ENCODE data around the gene MS4A18. TPM values are rescaled to one million over a fixed set of nuclear protein-coding genes. Genes with fewer than 3 reads are reported as not detected.
"Not testable (repeated sequence)": the region's sequence is repeated elsewhere in the genome, so short reads cannot be mapped to it uniquely, and the experiment has no call there.

Gene MS4A18
- total RNA-seq: not detected

DNA sequence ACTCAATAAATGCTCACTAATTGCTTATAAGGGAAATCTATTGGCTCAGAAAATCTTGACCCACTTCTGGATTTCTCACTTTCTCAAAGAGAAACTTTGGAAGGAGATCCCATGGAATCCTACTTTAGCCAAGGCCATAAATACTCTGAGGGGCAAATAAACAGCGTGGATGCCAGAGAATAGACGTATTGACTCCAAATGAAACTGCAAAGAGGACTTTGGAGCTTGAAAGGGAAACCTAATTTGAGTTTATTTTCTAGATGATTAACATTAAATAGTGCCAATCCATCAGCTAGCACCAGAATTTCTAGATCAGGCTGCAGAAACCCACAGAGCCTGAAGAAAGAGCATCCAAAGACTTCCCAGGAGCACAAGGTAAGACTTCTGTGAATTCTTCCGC, at the start of gene MS4A18:
Gene MS4A18 (plus strand): TSS at position 301 of the 400 bp plus-strand sequence.
- H3K36me3 Mint-ChIP-seq (ENCODE audit: low read depth): no peaks in the 10 kb centered on the region

GRCh38 chr11:60678231-60678630, 46.3 kb upstream of the MS4A18 start:
- H3K36me3 Mint-ChIP-seq (ENCODE audit: low read depth); H3K4me1 Mint-ChIP-seq (ENCODE audit: low read depth); ATAC-seq; H3K4me3 Mint-ChIP-seq; POLR2A ChIA-PET; CTCF ChIA-PET; H3K27me3 Mint-ChIP-seq (ENCODE audit: low read depth); H3K27ac Mint-ChIP-seq; DNase-seq: not testable (repeated sequence)
- H3K9me3 Mint-ChIP-seq (ENCODE audit: insufficient read depth): peaks cover 22% of the 10 kb centered on the region

More for the DNA sequence above, at the start of gene MS4A18:
- Mint-ChIP-seq H3K4me1 (ENCODE audit: low read depth) (no peaks in the 10 kb centered on the region), H3K27me3 (ENCODE audit: low read depth) (peaks cover 8% of the 10 kb centered on the region), H3K27ac (no peak within 1 kb of the TSS), H3K4me3 (no peak within 1 kb of the TSS), H3K9me3 (ENCODE audit: insufficient read depth) (no peaks in the 10 kb centered on the region)
- ATAC-seq (no peak), DNase-seq (no peak)
- CTCF ChIA-PET: no interaction called here
- POLR2A ChIA-PET: no interaction called here

- Mint-ChIP-seq H3K9me3 (ENCODE audit: insufficient read depth) (peaks cover 22% of the 10 kb centered on the region), H3K36me3 (ENCODE audit: low read depth) (peaks cover 2% of the 10 kb centered on the region), H3K4me1 (ENCODE audit: low read depth) (no peaks in the 10 kb centered on the region), H3K27ac (no peak overlapping the region), H3K27me3 (ENCODE audit: low read depth) (peaks cover 5% of the 10 kb centered on the region), H3K4me3 (no peak overlapping the region)
- DNase-seq (no peak), ATAC-seq (no peak)
- ChIA-PET CTCF (no interaction called here), POLR2A (no interaction called here)
These were observed 44.6 kb upstream of the MS4A18 start for GRCh38 chr11:60679879-60680278.

DNA sequence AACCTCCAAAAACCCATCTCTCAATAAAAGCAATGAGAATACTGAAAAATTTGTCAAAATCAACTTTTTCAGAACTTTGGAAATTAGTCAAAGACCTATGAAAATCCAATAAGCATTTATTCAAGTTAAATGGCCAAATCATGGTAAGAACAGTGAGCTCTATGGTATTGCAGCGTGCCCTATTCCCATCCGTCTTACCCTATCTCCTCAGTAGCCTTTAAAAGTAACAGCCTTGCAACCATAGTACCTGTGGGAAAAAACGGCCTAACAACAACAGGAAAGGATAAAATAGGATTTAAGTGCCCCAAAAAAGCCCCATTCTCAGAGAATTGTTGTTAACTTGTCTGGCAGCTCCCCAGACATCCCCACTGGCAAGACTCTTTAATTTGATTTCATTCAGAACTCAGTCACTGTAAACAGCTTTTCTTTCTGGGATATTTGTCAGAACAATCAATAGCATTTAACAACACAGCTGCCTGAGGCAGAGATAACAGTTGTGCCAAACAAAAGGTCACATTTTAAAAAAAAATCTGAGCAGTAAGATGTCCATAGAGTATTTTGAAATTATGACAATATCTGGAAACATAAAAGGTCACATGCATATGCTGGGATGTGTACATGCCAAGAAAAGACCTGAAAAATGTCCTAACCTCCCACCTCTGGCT, 43.9 kb upstream of the MS4A18 start:
- ChIA-PET POLR2A (no interaction called here), CTCF (no interaction called here)
- Mint-ChIP-seq H3K9me3 (ENCODE audit: insufficient read depth) (peaks cover 20% of the 10 kb centered on the region), H3K27ac (no peak overlapping the region), H3K4me3 (no peak overlapping the region), H3K4me1 (ENCODE audit: low read depth) (no peaks in the 10 kb centered on the region), H3K36me3 (ENCODE audit: low read depth) (peaks cover 2% of the 10 kb centered on the region), H3K27me3 (ENCODE audit: low read depth) (peaks cover 5% of the 10 kb centered on the region)
- ATAC-seq (no peak), DNase-seq (no peak)

DNA sequence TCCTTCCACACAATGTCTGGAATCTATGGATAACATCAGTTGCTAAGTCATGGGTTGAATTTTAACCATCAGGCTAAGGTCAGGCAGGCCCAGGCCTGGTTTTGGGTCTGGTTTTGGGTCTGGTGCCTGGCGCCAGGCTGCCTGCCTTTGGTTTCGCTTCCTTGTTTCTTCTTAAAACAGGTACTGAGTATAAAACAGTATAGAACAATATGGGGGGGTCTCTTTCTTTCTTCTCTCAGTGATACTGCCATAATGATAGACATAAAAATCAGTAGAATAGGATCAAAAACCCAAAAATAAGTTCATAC, 40.0 kb upstream of the MS4A18 start:
- CTCF ChIA-PET; H3K4me1 Mint-ChIP-seq (ENCODE audit: low read depth): not testable (repeated sequence)

GRCh38 chr11:60691661-60692060, 32.9 kb upstream of the MS4A18 start:
- Mint-ChIP-seq H3K4me1 (ENCODE audit: low read depth) (no peaks in the 10 kb centered on the region), H3K4me3 (no peak overlapping the region), H3K9me3 (ENCODE audit: insufficient read depth) (no peaks in the 10 kb centered on the region), H3K36me3 (ENCODE audit: low read depth) (no peaks in the 10 kb centered on the region), H3K27me3 (ENCODE audit: low read depth) (peaks cover 14% of the 10 kb centered on the region), H3K27ac (no peak overlapping the region)
- CTCF ChIA-PET: no interaction called here
- POLR2A ChIA-PET: no interaction called here
- DNase-seq (no peak), ATAC-seq (no peak)

More for the DNA sequence above, 40.0 kb upstream of the MS4A18 start:
- H3K9me3 Mint-ChIP-seq (ENCODE audit: insufficient read depth); DNase-seq; POLR2A ChIA-PET; H3K4me3 Mint-ChIP-seq; H3K27ac Mint-ChIP-seq; ATAC-seq; H3K36me3 Mint-ChIP-seq (ENCODE audit: low read depth): not testable (repeated sequence)
- peaks cover 10% of the 10 kb centered on the region for H3K27me3 Mint-ChIP-seq (ENCODE audit: low read depth)

GRCh38 chr11:60699284-60699691, 25.2 kb upstream of the MS4A18 start, which contains the start of gene MS4A8:
Gene MS4A8 (plus strand): TSS chr11:60699612. CDS start chr11:60700861, 1,249 bp downstream.
- H3K4me1 Mint-ChIP-seq (ENCODE audit: low read depth): no peaks in the 10 kb centered on the region
- no peak for DNase-seq
- ChIA-PET POLR2A (no interaction called here), CTCF (no interaction called here)
- H3K36me3 Mint-ChIP-seq (ENCODE audit: low read depth): no peaks in the 10 kb centered on the region
- no peak within 1 kb of the TSS for H3K27ac Mint-ChIP-seq
- no peak within 1 kb of the TSS for H3K4me3 Mint-ChIP-seq
- peaks cover 17% of the 10 kb centered on the region for H3K27me3 Mint-ChIP-seq (ENCODE audit: low read depth)
- ATAC-seq: no peak
- H3K9me3 Mint-ChIP-seq (ENCODE audit: insufficient read depth): no peaks in the 10 kb centered on the region

GRCh38 chr11:60699936-60700335, 24.6 kb upstream of the MS4A18 start:
- ChIA-PET CTCF (no interaction called here), POLR2A (no interaction called here)
- no peaks in the 10 kb centered on the region for H3K9me3 Mint-ChIP-seq (ENCODE audit: insufficient read depth)

DNA sequence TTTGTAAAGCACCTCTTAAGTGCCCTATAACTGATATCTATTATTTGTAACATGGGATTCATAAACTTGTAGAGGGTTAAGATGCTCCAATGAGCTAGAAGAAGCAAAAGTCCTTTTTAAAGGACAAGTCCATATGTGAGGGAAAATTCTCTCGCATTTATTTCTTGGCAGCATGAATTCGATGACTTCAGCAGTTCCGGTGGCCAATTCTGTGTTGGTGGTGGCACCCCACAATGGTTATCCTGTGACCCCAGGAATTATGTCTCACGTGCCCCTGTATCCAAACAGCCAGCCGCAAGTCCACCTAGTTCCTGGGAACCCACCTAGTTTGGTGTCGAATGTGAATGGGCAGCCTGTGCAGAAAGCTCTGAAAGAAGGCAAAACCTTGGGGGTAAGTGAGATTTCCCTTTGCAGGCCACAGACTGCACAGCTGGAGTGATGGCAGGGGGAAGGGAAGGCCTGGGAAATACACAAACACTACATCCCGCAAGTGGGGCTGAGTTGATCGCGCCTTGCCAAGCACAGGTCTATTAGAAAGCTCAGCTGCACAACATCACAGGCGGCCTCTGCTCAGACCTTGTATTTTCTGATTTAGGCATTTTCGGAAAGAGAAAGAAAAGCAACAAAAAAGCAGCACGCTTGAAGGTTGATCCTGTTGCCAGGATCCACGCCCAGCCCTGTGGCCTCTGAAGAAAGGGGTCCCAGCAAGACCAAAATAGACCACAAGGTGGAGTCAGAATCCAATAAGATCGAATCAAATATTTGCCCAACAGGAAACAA, 23.6 kb upstream of the MS4A18 start:
- Mint-ChIP-seq H3K4me3 (no peak overlapping the region), H3K36me3 (ENCODE audit: low read depth) (no peaks in the 10 kb centered on the region), H3K9me3 (ENCODE audit: insufficient read depth) (no peaks in the 10 kb centered on the region), H3K4me1 (ENCODE audit: low read depth) (no peaks in the 10 kb centered on the region), H3K27me3 (ENCODE audit: low read depth) (peaks cover 9% of the 10 kb centered on the region), H3K27ac (no peak overlapping the region)
- CTCF ChIA-PET: no interaction called here
- ATAC-seq (no peak), DNase-seq (no peak)
- POLR2A ChIA-PET: no interaction called here

More at GRCh38 chr11:60699936-60700335, 24.6 kb upstream of the MS4A18 start:
- H3K27ac Mint-ChIP-seq: no peak overlapping the region
- no peak overlapping the region for H3K4me3 Mint-ChIP-seq
- H3K27me3 Mint-ChIP-seq (ENCODE audit: low read depth): peaks cover 17% of the 10 kb centered on the region
- H3K36me3 Mint-ChIP-seq (ENCODE audit: low read depth): no peaks in the 10 kb centered on the region
- H3K4me1 Mint-ChIP-seq (ENCODE audit: low read depth): no peaks in the 10 kb centered on the region
- ATAC-seq: no peak
- no peak for DNase-seq

- H3K27me3 Mint-ChIP-seq (ENCODE audit: low read depth): peaks cover 8% of the 10 kb centered on the region
- no peaks in the 10 kb centered on the region for H3K9me3 Mint-ChIP-seq (ENCODE audit: insufficient read depth)
- H3K27ac Mint-ChIP-seq: no peak overlapping the region
- no peak for ATAC-seq
- no peaks in the 10 kb centered on the region for H3K36me3 Mint-ChIP-seq (ENCODE audit: low read depth)
- H3K4me1 Mint-ChIP-seq (ENCODE audit: low read depth): no peaks in the 10 kb centered on the region
- no peak overlapping the region for H3K4me3 Mint-ChIP-seq
- POLR2A ChIA-PET: no interaction called here
- DNase-seq: no peak
- CTCF ChIA-PET: interaction anchor here (1.0 kb wide), 1 partner anchor 79 kb away, joined by 3 read pairs; no protein-coding TSS in a partner anchor
These were observed 23.1 kb upstream of the MS4A18 start for GRCh38 chr11:60701469-60701818.

- Mint-ChIP-seq H3K4me1 (ENCODE audit: low read depth) (no peaks in the 10 kb centered on the region), H3K4me3 (no peak overlapping the region), H3K27me3 (ENCODE audit: low read depth) (no peaks in the 10 kb centered on the region), H3K27ac (no peak overlapping the region), H3K36me3 (ENCODE audit: low read depth) (no peaks in the 10 kb centered on the region), H3K9me3 (ENCODE audit: insufficient read depth) (no peaks in the 10 kb centered on the region)
- ATAC-seq (no peak), DNase-seq (no peak)
- ChIA-PET POLR2A (no interaction called here), CTCF (no interaction called here)
These were observed 21.1 kb upstream of the MS4A18 start for GRCh38 chr11:60703374-60703773.

- Mint-ChIP-seq H3K4me1 (ENCODE audit: low read depth) (no peaks in the 10 kb centered on the region), H3K27ac (no peak overlapping the region), H3K36me3 (ENCODE audit: low read depth) (no peaks in the 10 kb centered on the region), H3K9me3 (ENCODE audit: insufficient read depth) (no peaks in the 10 kb centered on the region), H3K27me3 (ENCODE audit: low read depth) (no peaks in the 10 kb centered on the region), H3K4me3 (no peak overlapping the region)
- ChIA-PET CTCF (no interaction called here), POLR2A (no interaction called here)
- DNase-seq: no peak
- no peak for ATAC-seq
These were observed 18.6 kb upstream of the MS4A18 start for GRCh38 chr11:60705895-60706294.

- Mint-ChIP-seq H3K9me3 (ENCODE audit: insufficient read depth) (no peaks in the 10 kb centered on the region), H3K27ac (no peak overlapping the region), H3K36me3 (ENCODE audit: low read depth) (no peaks in the 10 kb centered on the region), H3K4me1 (ENCODE audit: low read depth) (no peaks in the 10 kb centered on the region), H3K27me3 (ENCODE audit: low read depth) (no peaks in the 10 kb centered on the region), H3K4me3 (no peak overlapping the region)
- POLR2A ChIA-PET: no interaction called here
- CTCF ChIA-PET: no interaction called here
- ATAC-seq (no peak), DNase-seq (no peak)
These were observed 17.6 kb upstream of the MS4A18 start for GRCh38 chr11:60706931-60707330.
